GM19455 (cell line): ENCODE data around the gene CTBS.
"Not testable (repeated sequence)": the region's sequence is repeated elsewhere in the genome, so short reads cannot be mapped to it uniquely, and the experiment has no call there.

Experiments used
- ATAC-seq: cut with Tn5 transposase; IDR thresholded peaks from one replicate; pipeline ENCODE4 v1.9.1; 2021; ENCODE audit not compliant: unreplicated experiment

CTBS gene, protein sequence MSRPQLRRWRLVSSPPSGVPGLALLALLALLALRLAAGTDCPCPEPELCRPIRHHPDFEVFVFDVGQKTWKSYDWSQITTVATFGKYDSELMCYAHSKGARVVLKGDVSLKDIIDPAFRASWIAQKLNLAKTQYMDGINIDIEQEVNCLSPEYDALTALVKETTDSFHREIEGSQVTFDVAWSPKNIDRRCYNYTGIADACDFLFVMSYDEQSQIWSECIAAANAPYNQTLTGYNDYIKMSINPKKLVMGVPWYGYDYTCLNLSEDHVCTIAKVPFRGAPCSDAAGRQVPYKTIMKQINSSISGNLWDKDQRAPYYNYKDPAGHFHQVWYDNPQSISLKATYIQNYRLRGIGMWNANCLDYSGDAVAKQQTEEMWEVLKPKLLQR

DNA sequence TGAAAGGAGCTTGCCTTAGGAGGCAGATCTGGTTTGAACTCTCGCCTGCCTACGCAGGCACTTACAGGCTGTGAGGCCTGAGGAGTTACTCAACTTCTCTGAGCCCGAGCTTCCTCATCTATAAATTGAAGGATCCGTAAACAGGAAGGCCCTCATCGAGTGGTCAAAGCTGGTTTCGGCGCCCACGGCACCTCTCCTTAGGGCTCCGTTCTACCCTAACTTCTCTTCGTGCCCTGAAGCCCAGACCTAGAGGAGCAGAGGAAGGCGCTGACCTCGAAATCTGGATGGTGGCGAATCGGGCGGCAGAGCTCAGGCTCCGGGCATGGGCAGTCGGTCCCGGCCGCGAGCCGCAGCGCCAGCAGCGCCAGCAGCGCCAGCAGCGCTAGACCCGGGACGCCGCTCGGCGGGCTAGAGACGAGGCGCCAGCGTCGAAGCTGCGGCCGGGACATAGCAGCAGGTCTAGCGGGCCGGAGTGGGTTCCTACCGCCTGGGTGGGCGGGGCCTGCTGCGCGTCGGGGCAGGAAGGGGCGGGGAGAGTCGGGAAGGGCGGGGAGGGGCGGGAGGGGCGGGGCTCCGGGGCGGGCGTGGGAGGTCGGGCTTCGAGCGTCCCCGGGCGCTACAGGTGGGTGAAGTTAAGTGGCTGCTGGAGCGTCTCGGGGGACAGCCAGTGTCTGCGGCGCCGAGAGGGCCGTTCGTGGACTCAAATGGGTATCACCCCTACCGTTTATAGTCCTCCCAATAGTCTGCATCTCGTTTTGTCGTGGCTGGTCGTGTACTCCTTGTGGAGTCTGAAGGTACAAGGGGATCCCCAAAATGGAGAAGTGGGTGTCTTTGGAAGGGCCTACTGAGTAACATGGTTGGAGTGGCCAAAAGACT, at the start of gene CTBS:
CTBS (minus strand) TSS at position 474 of the 876 bp plus-strand sequence; CDS start at position 449, 25 bp downstream.
- peak; percentile 83 for ATAC-seq

DNA sequence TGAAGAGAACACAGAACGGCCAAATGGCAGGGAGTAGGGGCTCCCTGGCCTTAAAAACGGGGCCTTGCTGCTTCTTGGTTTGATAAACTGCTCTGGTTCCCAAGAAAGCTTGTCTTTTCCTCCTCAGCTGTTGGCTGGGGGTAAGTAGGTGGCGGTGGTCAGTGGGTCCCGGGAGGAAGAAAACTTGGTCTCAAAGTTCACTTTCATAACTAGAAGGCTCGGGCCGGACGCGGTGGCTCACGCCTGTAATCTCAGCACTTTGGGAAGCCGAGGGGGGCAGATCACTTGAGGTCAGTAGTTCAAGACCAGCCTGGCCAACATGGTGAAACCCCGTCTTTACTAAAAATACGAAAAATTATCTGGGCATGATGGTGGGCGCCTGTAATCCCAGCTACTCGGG, 47.3 kb upstream of the CTBS start:
- ATAC-seq = no peak

DNA sequence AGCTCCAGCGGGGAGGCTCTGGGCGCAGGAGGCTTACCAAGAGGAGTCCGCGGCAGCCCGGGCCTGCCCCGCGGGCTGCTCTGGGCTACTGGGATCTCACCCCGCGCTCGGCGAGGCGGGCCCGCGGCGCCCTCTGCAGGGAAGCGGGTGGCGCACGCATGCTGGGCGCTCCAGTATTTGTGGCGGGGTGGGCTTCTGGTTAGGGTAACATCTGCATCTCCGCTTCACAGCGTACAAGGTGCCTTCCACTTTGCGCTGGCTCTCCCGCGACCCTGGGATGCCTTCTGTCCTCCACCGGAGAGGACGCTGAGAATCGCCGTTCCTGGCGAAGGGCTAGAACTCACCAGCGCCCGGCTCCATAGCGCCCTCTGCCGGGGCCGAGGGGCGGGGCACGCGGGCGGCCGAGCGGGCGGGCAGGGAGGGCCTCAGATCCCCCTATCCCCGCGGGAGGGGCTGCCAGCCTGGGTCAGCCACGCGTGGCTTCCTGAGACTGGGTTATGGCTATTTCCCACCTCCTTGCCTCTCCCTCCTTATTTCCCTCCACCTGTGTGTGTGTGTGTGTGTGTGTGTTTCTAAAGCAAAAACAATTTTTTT, 46.6 kb upstream of the CTBS start:
- peak; percentile 98 for ATAC-seq

DNA sequence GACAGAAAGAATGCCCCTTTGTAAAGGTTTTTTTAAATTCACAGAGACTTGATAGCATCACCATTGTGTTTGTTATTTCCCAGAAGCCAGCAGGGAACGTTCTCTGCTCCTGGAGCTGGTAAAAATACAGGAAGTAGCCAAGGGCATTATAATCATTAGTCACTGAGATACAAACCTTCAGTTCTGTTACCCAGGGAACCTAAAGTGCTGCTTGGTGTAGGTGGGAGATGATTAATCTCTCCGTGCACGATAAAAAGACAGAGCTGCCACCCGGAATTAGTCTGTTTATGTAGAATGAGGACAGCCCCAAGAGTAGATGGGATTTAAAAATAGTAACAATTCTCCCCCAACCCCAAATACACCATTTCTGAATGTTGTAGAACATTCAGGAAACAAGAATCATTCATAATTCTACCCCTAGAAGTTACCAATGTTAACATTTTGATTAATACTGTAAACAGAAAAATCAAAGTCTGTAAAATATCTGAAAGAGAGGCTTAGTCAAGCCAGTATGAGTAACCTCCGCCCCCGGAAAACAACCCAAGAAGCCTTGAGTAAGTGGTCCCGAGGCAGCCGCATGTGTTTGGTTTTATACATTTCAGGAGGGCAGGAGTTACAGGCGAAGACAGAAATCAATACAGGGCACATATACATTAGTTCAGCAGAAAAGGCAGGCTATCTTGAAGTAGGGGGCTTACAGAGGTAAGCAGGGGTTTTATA, 45.3 kb upstream of the CTBS start:
- no peak for ATAC-seq

DNA sequence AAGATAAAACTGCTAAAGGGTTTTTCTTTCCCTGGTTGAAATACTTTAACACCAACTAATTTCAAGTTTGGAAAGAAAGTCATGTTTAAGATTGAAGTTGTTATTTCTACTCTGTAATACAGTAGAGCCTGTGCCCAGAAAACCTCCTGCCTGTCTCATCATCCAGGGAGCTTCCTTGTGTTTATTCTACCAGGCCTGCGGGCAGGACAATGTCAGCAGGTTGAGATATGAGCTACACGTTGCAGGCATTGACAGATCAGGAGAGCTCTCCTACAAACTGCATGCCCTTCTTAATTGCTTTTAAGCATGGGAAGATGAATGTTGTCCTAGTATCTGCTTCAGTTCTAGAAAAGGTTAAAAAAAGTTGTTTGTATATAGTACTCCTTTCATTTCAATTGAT, 43.1 kb upstream of the CTBS start:
- ATAC-seq = no peak

DNA sequence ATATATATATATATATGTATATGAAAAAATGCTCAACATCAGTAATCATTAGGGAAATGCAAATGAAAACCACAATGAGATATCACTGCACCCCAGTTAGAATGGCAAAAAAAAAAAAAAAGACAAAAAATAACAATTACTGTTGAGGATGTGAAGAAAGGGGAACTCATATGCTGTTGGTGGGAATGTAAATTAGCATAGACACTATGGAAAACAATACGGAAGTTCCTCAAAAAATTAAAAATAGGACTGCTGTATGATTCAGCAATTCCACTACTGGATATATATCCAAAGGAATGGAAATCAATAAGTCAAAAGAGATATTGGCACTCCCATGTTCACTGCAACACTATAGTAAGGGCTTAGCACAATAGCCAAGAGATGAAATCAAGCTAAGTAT, 41.5 kb upstream of the CTBS start:
- no peak for ATAC-seq

DNA sequence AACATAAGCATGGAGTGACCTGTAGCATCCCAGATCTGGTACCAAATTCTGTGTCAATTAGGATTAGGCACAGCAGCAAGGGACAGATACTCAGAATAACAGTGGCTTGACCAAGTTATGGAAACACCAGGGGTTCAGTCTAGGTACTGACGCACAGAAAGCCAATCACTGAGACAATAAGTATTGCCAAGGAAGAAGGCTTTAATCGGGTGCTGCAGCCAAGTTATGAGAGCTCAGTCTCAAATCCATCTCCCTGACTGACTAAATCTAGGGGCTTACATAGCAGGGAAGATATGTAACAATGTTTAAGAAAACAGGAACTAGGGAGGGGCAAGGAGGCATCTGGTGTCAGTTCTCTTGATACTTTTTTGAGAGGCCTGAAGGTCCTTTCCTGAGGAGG, 39.6 kb upstream of the CTBS start:
- no peak for ATAC-seq

DNA sequence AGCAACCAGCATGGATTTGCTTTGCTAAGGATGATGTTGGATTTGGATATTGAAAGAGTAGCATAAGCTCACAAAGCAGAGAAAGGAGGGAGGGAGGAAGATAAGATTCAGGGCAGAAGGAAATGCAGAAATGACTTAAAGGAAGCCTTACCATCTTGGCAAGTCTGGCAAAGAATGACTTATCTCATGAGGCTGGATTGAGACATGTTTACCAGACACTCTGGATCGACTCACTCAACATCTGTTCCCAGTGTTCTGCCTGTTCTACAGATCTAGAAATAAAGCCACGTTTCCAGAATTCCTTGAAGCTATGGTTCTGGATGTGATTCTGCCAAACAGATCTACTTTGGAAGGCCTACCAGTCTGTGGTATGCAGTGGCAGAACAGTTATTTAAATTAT, 38.8 kb upstream of the CTBS start:
- ATAC-seq = no peak

DNA sequence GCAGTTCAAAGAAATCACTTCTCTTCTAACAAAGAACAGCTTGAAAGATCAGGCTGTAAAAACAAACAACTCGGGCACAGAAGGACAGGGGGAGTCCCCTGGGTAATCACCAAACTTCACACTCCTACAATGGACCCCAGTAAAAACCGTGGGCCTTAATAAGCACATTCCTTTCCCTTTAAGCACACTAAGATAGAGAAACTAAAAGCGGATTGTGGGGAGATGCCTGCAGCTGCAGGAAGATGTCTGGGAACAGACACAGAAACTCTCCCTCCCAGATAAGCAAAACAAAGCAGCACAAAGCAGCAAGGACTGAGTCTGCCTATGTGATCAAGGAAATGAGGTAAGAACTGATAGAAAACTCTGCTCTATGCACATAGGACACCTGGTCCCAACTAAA, 37.6 kb upstream of the CTBS start:
- no peak for ATAC-seq

DNA sequence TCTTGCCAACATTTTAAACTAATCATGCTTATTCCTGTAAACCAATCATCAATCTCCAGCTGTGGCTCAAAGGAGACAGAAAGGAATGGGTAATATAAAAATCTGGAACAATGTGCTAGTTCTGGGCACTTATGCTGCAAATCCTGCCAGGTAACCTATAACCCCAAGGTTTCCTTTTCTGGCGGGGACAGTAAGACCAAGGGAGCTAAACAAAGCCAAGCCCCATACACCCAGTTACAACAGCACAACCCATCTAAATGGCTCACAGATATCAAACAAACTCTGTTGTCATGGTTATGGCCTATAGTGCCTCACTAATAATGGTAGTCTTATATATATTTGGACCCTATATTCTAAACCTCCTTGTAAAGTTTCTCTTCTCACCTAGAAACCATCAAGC, 36.9 kb upstream of the CTBS start:
- ATAC-seq = no peak

DNA sequence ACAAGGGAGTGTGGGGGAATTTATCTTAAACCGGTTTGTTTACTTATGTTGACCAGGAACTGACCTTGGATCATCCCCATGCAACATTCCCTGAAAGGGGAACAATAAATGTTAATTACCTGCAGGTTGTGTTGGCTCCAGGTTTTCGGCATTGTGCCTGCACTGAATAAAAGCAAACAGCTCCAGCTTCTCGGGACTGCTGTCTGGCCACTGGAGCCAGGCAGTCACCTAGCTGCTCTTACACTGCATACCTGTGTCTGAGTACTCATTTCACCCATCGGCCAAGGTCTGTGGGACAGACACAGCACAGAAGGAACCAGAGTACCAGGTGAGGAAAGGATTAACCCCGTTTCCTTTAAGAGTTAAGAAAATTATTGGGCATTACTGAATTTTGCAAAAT, 32.7 kb upstream of the CTBS start:
- ATAC-seq = no peak

DNA sequence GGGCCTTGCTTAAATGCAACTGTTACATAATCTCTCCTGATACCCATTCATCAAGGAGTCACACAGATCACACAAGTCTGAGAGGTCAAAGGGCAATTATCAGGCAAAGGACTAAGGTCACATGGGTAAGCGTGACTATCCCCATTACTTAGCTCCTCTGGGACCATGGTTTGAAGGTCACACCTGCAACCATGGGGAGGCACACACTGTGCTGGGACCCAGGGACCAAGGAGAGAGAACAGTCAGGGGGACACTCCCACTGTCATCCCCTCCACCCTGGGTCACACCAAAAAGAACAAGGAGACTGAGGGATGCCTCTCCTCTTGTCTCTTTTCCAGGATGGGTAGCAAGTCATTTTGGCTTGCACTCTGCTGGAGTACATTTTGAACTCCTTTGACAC, 30.9 kb upstream of the CTBS start:
- ATAC-seq = no peak

DNA sequence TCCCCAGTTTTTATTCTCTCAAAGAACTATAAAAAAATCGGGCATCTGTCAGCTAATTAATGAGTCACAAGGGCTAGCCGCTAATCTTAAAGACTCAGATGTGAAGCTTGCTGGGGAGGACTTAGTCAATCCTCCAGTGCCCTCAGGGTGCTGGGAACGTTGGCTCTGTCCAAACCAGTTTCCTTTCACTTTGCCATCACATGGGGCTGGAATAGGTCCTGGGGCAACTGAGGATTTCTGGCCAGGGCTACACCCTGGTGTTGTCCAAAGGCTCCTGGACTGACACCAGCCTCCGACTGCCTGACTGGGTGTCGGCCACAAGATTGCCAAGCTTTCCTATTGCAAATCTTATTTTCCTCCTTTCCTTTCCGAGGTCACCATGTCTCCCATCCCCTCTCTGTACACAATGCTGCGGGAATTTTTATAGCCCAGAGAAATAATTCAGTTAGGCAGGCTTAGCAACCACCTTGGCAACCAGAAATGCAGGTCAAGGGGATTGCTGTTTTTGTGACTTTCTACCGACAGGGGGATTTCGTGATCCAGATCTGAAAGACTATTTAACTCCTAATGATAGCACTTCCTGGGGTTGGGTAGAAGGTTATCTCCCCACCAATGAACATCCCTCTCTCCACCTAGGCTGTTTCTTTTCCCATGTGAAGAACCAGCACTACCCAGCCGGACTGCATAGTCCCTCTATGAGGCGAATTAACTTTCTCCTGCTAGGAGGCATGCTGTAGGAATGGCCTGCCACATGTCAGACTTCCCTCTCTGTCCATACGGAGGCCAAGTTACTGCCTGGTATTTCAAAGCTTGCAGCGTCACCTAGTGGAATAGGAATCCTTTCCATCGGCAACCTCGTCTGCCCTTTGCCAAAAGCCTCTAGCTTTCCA, 29.9 kb upstream of the CTBS start:
- no peak for ATAC-seq

DNA sequence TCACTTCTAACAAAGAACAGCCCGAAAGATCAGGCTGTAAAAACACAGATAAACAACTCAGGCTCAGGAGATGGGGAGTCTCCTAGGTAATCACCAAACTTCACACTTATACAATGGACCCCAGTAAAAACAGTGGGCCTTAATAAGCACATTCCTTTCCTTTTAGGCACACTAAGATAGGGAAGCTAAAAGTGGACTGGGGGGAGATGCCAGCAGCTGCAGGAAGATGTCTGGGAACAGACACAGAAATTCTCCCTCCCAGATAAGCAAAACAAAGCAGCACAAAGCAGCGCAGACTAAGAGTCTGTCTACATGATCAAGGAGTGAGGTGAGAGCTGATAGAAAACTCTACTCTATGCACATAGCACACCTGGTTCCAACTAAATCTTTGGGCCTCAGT, 29.0 kb upstream of the CTBS start:
- ATAC-seq = no peak

DNA sequence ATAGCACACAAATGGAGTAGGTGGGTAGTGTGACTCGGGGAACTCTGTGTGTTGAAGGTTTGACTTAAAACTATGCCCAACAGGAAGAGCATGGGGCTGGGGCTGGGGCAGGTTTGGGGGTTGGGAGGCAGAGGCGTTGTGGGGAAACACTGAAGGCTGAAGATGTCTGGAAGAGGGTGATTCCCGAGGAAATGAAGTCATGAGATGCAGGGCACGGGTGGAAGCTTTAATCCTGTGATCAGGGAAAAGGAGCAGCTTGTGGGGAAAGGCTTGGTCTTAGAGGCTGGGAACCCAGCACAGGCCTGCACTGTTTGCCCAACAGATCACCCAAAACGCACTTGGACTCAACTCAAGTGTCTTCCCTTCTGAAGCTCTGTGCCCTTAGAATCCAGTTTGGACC, 26.6 kb upstream of the CTBS start:
- no peak for ATAC-seq

DNA sequence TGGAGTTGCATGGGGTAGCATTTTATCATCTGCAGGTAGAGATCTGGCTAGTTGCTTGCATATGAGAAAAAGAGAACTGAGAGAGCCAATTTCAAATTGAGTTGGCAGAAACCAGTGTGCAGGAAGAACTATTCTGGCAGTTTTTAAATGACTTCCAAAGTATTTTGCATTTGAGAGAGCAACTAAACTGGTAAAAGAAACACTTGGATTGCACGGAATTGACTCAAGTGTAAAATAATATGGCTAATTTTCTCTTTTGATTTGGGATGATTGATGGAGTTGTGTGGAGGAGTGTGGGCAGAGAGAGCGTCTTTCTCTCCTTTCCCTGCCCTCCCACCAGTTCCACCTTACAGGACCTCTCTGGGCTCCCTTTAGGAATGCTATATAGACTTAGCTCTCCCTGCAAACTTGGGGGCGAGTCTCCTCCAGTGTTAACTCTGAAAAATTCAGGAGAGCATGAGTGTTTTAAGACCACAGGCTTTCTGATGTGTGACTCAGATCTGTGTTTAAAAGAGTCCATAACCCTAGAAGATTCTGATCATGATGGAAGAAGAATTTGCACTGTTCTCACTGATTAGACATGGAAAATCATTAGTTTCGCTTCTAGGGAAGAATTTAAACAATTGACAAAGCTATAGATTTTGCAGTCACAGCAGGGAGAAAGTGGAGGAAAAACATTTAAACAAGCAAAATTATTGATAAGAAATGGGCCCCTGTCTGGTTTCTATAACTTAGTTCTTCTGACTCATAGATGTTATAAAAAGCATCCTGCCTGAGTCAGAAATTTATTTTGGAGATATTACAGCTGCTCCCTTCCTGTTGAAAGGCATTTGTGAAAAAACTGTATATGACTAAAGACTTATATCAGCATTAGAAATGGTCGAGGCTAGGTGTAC, 24.9 kb upstream of the CTBS start:
- peak; percentile 74 for ATAC-seq

DNA sequence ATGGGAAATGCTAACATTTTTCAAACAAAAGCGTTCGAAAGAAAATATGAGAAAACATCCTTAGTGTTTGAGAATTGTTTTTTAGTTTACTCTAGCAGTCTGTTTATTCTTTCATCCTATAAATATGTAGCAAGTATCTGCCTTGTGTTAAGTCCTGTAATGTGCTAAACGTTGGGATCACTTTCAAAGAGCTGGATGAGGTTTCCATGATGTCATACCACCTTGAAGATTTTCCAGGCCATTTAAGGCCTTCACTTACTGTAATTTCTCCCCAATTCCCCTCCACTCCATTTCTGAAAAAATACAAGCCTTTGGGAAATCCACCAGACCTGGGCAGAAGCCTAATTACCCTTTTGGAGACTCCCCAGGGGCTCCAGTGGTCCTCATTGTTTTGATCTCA, 24.2 kb upstream of the CTBS start:
- no peak for ATAC-seq

DNA sequence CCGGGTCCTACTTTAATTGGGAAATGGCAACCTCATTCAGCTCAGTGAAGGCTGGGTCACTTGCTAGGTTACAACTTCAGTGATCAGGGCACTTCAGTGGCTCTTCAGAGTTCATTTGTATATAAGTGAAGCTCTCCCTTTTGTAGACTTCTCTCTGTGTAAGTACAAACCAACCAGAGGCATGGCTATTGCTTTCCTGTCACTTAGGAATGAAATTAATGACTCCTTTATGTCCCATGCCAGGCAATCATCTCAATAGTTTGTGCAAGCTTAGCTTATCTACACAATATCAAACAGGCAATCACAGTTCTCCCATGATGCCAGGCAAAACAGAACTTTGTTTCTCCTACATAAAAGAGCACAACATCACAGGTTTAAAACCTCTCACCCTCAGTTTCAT, 22.8 kb upstream of the CTBS start:
- no peak for ATAC-seq

DNA sequence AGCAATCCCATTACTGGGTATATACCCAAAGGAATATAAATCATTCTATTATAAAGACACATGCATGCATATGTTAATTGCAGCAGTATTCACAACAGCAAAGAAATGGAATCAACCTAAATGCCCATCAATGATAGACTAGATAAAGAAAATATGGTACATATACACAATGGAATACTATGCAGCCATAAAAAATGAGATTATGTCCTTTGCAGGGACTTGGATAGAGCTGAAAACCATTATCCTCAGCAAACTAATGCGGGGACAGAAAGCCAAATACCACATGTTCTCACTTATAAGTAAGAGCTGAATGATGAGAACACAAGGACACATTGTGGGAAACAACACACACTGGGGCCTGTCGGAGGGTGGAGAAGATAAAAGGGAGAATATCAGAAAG, 20.7 kb upstream of the CTBS start:
- not testable (repeated sequence) for ATAC-seq
